Panc1 (cell line): ENCODE results near the gene CRNN.

ENCODE experiments used
- CTCF ChIP-seq: fragments of 450-650 bp; IDR thresholded peaks from 2 replicates; pipeline ENCODE4 v1.5.1; 2017; ENCODE audit warnings: mild to moderate bottlenecking
- POLR2AphosphoS5 ChIP-seq: IDR thresholded peaks from 2 replicates; pipeline ENCODE4 v1.6.1; 2012; ENCODE audit warnings: mild to moderate bottlenecking, low read depth, low read length, moderate library complexity
- SIN3A ChIP-seq: IDR thresholded peaks from 2 replicates; pipeline ENCODE4 v1.6.1; 2012; ENCODE audit warnings: low read depth, mild to moderate bottlenecking, low read length, moderate library complexity, borderline replicate concordance; ENCODE audit not compliant: insufficient read depth
- TCF7L2 ChIP-seq: IDR thresholded peaks from 2 replicates; pipeline ENCODE4 v1.6.1; 2011; ENCODE audit warnings: mild to moderate bottlenecking, low read depth, low read length, inconsistent platforms

GRCh38 chr1:152419917-152420316 lies 5.9 kb upstream of the CRNN start:
- TF ChIP-seq CTCF (no peak), SIN3A (no peak), TCF7L2 (no peak), POLR2AphosphoS5 (no peak)
